ENCODE data around the gene BAZ2B. TPM values are rescaled to one million over a fixed set of nuclear protein-coding genes. Genes with fewer than 3 reads are reported as not detected.

BAZ2B gene
- total and polyA plus RNA-seq, 2 donors (not counting 3 experiments of a cell fraction or from before 2014, with no cell fraction given), result 22.1 to 73.8 TPM

GRCh38 chr2:159462961-159463360 lies 153.4 kb downstream of the BAZ2B start:
- Histone ChIP-seq H3K9me3 (replicated peaks; ENCODE audit: control insufficient read depth, insufficient read depth, low read length) (no peaks in the 10 kb centered on the region), H3K36me3 (ENCODE audit: control insufficient read depth in 2 of 2, extremely low read depth in 1 of 2, insufficient read depth in 2 of 2, low read length in 2 of 2) (no peaks in the 10 kb centered on the region), H2AFZ (ENCODE audit: low read depth, low read length) (no peak overlapping the region), H3K9ac (replicated peaks; ENCODE audit: extremely low read depth, insufficient read depth, low read length) (no peak overlapping the region), H3K4me3 (replicated peaks in 1 of 3; ENCODE audit: insufficient read depth in 1 of 3, low read depth in 1 of 3, low read length in 3 of 3) (no peak overlapping the region), H3K27ac (ENCODE audit: insufficient read depth, low read depth, low read length) (no peak overlapping the region), H3K9me1 (replicated peaks; ENCODE audit: control insufficient read depth, extremely low read depth, insufficient read depth, low read length) (no peaks in the 10 kb centered on the region), H3K4me2 (ENCODE audit: insufficient read depth, low read length) (no peak overlapping the region), H4K20me1 (replicated peaks; ENCODE audit: control insufficient read depth, extremely low read depth, insufficient read depth, low read length) (no peaks in the 10 kb centered on the region), H3K4me1 (ENCODE audit: control insufficient read depth, extremely low read depth, insufficient read depth, low read length) (no peaks in the 10 kb centered on the region), H3K27me3 (ENCODE audit: control insufficient read depth in 2 of 2, insufficient read depth in 2 of 2, low read length in 2 of 2) (no peaks in the 10 kb centered on the region), H3K79me2 (ENCODE audit: control insufficient read depth, insufficient read depth, low read length) (no peaks in the 10 kb centered on the region)
- POLR2A ChIA-PET, result no interaction called here
- DNase-seq (ENCODE audit: low read depth, low spot score) (no peak), FAIRE-seq (no peak)
- TF ChIP-seq FOS (IDR thresholded peaks at IDR 0.05; ENCODE audit: borderline replicate concordance, insufficient read depth, low read length) (no peak), POLR2A (IDR thresholded peaks at IDR 0.05; ENCODE audit: low read depth, low read length) (no peak), JUN (IDR thresholded peaks at IDR 0.05; ENCODE audit: borderline replicate concordance, insufficient read depth, insufficient read length, low read depth) (no peak), MYC (IDR thresholded peaks at IDR 0.05; ENCODE audit: low read depth, low read length) (no peak), EZH2 (IDR thresholded peaks at IDR 0.05; ENCODE audit: borderline replicate concordance, low read depth, low read length, severe bottlenecking) (no peak), GATA2 (IDR thresholded peaks at IDR 0.05; ENCODE audit: insufficient read depth, insufficient read length, low read depth, low read length) (no peak), POLR2AphosphoS5 (IDR thresholded peaks at IDR 0.05; ENCODE audit: insufficient read depth, low read depth, low read length) (no peak)
- TF ChIP-seq, protein P1, sequence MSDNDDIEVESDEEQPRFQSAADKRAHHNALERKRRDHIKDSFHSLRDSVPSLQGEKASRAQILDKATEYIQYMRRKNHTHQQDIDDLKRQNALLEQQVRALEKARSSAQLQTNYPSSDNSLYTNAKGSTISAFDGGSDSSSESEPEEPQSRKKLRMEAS (IDR thresholded peaks at IDR 0.05; ENCODE audit: insufficient read depth, insufficient read length), result no peak
- TF ChIP-seq, protein P2, sequence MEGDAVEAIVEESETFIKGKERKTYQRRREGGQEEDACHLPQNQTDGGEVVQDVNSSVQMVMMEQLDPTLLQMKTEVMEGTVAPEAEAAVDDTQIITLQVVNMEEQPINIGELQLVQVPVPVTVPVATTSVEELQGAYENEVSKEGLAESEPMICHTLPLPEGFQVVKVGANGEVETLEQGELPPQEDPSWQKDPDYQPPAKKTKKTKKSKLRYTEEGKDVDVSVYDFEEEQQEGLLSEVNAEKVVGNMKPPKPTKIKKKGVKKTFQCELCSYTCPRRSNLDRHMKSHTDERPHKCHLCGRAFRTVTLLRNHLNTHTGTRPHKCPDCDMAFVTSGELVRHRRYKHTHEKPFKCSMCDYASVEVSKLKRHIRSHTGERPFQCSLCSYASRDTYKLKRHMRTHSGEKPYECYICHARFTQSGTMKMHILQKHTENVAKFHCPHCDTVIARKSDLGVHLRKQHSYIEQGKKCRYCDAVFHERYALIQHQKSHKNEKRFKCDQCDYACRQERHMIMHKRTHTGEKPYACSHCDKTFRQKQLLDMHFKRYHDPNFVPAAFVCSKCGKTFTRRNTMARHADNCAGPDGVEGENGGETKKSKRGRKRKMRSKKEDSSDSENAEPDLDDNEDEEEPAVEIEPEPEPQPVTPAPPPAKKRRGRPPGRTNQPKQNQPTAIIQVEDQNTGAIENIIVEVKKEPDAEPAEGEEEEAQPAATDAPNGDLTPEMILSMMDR (IDR thresholded peaks at IDR 0.05; ENCODE audit: extremely low read depth in 1 of 2, insufficient read depth in 1 of 2, low read depth in 1 of 2, low read length in 2 of 2), result no peak
- intact Hi-C loops (cut with micrococcal nuclease) (no loop called here), dilution Hi-C loops (cut with MboI; ENCODE audit: extremely low pct_ligation_motif_present, low sequenced_read_pairs) (no loop called here)
- CTCF ChIA-PET, result no interaction called here
- no TSS peak for BruUV-seq (replicated peaks)

Measured in endothelial cell of umbilical vein (primary cell).